NCI-H2029 (cell line): ENCODE results near the gene NODAL.

ENCODE experiments used
- DNase-seq: peaks from one replicate; lab custom pipeline; 2025; lab: John Stamatoyannopoulos, UW

Gene NODAL

DNA sequence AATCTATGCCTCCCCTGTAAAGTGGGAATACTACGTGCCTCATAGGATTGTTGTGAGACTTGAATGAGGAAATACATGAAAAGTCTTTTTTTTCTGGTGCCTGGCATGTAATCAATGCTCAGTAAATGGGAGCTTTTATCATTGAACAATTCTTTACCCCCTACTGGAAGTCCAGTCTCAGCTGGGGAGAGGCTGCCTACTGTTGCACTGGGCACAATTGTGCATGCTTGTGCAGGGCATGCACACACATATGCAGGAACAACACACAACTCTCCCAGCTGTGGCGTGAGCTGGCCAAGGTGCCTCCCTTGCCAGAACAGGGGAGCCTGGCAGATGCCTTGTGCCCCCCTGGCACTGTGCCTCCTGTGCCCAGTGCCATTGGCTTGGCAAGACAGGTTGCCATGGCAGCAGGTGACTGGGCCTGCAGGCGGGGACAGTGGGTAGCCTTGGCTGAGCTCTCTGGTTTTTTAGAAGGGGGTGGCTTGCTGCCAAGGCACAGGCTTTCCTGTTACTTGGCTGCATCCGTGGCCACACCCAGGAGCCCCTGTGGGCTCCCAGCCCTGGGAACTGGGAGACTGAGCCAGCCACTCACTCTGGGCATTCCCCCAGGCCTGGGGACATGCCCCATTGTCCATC lies 21.0 kb upstream of the NODAL start:
- DNase-seq, result peak; percentile 72

DNA sequence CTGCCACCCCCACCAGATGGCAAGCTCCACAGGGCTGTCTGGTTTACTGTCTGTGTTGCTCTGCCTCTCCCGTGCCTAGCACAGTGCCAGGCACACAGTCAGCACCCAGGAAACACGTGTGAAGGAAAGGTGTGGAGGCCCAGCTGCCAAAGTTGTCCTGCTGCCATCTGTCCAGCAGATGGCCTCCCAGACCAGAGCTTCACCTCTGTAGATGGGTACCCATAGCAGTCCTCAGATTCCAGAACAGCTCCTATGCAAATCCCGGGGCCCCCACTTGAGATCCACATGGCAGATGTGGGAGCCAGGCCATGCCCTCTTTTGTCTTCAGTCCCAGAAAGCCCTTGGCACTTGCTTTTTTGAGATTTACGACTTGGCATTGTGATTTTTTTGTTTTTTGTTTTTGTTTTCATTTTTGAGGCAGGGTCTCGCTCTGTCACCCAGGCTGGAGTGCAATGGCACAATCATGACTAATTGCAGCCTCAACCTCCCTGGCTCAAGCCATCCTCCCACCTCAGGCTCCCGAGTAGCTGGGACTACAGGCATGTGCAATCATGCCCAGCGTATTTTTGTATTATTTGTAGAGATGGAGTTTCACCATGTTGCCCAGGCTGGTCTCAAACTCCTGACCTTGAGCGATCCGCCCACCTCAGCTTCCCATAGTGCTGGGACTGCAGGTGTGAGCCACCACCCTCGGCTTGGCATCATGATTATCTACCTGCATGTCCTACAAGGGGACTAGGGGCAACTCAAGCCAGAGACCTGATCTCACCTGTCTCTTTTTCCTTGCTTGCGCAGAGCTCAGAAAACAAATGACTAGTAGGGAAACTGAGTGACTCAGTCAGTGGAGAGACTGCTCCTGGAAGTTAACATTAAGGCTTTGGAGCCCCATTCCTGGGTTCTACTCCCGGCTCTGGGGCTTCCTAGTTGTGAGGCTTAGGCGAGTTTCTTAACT lies 20.2 kb upstream of the NODAL start:
- no peak for DNase-seq

DNA sequence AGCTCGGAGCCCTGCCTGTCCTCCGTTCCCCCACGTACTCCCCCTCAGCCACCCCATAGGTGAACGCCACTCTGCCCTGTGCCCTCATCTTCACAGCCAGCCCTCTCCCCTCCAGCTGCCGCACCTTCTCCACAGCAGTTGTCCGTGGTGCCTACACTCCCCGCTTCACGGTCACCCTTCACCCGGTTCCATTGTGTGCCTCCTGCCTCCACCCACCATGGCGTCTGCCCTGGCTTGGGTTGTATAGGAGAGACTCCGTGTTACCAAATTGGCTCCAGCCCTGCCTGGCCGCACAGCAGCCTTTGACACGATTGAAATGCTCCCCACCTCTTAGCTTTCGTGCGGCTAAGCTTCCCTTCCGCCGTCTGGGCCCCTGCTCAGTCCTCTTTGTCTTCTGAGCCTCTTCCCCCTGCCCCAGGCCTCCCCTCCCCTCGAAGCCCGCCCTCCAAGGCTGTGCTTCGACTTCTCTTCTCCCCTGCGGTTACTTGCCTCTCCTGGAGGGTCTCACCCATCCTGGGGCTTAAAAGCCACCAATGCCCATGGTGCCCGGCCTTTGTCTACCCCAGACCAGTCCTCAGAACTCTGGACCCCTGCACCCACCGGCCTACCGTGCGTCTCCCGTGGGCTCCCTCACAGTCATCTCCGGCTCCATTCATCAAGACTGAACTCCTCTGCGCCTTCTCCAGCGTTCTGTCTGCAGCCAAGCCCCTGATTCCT lies 18.5 kb upstream of the NODAL start:
- DNase-seq, result no peak

DNA sequence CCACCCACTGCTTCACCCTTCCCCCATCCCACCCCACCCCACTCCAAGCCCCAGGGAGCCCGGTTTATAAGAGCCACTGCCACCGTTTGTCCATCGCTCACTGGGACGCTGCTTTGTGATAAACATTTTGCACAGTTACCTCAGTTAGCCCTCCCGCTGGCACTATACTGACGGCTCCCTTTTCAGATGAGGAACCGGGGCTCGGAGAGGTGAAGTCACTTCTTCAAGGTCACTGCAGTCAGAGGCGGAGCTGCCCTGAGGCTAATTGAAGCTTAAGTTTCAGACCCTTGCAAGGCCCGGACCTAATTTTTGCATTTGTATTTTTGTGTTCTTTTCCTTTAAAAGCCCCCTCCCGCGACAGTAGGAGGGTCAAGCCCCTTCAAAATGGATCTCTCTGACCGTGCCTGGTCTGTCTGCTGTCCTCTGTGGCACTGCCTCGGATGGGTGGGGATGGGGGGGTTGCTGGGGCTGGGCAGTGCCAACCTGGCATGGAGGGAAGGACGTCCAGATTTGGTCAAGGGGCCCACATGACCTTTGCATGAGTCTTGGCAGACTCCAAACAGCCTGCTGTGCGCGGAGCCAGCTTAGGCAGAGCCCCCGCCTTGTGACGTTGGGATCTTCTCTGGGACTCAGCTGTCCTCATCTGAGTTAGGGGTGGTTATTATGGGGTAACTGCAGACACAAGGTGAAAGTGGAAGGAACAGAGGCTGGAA lies 17.7 kb upstream of the NODAL start:
- DNase-seq, result no peak

DNA sequence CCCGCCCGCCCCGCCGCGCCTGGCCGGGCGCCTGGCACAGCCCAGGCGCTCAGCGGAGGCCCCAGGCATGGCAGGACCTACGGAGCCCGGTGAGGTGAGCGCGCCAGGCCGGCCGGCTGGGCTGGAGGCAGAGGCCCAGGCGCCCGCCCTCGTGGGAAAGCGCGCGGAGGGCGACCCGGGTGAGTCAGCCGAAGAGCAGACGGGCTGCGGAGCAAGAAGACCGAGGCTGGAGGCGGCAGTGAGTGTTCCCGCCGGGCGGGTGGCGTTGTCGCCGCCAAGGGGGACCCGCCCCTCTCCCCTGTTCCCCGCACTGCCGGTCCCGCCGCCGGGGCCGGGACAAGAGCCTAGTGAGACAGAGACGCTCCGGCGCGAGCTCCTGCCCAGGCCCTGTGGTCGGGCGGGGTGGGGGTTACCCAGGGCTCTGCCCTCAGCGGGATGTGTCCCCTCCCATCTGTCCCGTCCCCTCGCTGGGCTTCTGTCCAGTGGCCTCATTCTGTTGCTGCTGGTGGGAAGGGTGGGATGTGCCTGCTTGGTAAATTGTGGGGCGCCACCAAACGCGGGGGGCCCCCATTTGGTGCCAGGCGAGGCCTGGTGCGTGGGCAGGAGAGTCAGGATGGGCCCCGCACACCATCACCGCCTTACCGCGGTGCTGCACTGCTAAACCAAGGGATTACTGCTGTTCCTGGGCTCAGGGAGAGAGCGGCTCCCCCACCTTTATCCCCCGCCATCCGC lies 17.0 kb upstream of the NODAL start:
- DNase-seq, result no peak

DNA sequence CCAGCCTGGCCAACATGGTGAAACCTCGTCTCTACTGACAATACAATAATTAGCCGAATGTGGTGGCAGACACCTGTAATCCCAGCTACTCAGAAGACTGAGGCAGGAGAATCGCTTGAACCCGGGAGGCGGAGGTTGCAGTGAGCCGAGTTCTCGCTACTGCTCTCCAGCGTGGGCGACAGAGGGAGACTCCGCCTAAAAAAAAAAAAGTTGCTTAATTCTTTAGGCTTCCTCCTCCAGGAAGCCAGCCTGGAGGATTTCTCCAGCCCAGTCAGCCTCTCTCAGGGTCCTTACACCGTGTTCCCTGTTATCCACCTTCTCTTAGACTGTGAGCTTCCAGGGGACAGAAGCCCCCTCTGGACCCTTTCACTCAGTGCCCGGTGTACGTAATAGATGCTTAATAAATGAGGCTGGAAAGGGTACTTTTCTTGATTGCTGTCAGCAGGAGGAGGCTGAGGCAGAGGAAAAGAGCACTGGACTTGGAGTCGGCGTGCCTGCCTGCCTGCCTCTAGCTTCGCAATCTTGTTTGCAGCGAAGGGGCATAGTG lies 16.4 kb upstream of the NODAL start:
- DNase-seq, result no peak

DNA sequence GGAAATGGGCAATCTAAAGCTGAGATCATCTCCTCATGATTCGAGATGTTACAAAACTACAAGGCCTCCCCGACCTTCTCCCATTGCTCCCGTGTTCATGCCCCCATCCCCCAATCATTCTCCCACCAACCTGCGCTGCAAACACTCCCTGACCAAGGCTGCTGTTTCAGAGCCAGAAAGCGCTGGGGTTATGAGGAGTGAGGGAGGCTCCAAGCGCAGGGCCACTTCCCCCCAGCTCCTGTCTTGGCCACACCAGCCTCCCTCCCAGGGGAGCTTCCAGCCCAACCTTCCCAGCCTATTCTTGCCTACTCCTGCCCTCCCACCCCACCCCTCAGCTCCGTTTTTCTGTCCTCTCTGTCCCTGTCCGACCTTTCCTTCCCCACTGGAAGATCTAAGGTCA lies 14.7 kb upstream of the NODAL start:
- no peak for DNase-seq

DNA sequence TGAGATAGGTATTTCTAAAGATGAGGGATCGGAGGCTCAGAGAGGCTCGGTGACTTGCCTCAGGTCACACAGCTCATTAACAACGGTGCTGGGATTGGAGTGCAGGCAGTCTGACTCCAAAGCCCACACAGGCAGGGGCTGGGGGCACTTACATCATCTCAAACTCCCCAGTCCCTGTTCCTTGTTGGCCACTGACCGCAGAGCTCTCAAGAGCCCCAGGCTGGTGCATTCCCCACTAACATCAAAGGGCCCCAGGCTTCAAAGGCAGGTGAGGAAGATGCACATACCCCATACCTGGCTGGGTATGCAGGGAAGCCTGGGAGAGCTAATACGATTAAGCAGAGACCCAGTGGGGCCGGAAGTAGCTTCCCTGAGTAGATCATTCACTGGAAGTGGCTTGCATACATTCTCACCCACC lies 13.7 kb upstream of the NODAL start:
- no peak for DNase-seq

DNA sequence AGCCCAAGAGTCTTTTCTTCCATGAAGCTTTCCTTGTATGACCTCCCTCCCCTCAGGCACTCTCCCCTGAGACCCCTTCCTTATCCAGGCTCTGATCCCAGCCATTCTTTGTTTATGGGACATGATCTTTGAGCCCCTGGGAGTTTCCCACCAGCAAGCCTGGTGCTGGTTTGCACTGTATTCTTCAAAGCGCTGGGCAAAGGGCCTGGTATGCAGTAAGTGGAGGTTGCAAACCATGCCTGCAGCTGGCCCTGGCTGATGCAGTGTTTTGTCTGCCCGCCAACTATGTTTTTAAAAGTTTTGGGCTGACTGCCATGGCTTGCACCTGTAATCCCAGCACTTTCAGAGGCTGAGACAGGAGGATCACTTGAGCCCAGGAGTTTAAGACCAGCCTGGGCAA lies 6.8 kb upstream of the NODAL start:
- no peak for DNase-seq

DNA sequence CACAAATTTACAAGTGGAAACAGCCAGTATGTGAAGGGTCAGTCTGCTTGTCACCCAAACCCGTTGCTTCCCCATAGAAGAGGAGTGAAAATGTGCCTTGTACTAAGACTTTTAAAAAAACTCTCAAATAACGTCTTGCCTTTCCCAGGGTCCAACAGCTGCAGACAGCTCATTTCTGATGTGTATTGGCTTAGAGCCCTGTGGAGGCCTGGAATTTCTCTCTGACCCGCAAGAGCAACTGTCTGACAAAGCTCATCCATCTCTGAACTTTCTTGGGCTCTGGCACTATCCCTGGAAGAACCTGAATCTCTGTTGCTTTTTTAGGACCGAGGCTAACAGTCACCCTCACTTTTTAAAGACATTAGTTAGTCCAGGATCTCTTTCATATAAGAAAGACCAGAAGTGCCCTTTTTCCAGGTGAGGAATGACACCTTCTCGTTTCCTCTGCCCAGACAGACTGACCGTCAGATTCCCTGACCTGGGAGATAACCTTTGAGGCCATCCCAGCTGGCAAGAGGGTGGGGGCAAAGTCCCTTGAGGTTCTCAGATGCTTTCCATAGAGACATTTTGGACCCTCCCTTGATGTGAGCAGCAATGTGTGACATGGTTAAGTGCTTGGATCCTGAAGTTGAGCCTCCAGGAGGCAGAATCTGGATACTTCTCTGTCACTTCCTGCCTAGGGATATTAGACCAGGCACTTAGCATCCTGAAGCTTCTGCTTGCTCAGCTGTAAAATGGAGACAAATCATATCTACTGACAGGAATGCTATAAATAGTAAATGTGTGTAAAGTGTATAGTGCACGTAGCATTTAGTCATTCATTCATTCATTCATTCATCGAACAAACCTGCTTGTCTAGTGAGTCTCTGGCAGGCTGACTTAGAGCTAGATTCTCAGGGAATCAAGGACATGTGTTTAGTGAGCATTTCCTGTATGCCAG lies 4.5 kb upstream of the NODAL start:
- DNase-seq, result no peak

DNA sequence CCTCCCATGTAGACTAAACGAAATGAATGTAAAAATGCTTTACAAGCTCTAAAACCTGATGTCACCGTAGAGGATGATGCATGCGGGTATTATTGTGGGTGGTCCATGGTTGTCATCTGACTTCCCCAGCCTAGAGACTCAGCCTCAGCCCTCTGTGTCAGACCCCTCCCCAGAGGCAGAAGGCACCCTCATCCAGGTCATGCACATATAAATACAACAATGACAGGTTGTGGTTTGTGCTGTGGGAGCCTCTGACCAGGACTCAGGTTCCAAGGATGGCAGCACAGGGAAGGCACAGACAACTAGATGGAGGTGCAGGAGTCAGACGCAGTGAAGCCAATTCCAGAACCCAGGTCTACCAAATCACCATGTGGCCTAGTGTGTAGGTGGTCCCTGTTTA lies 3.3 kb upstream of the NODAL start:
- DNase-seq, result no peak

DNA sequence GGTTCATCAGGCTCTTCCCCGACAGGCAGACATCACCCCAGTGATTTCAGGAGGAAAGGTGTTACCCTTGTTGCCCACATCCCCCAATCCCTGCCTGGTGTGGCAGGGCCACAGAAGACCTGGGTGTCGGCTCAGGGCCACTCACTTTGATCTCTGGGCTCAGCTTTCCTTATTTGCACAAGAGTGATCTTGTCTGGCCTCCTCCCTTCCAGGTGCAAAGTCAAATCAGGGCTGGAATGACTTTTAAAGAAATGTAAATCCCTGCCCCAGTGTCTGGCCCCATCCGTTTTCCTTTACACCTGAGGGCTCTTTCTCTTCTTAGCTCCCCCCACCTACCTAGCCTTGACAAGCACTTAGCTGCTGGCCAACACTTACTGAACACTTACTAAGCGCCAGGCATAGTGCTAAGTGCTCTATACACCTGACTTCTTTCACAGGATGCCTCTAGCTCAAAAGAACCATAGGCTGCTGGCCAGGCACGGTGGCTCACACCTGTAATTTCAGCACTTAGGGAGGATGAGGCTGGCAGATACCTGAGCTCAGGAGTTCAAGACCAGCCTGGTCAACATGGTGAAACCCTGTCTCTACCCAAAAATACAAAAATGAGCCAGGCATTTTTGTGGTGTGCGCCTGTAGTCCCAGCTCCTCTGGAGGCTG lies 979 bp upstream of the NODAL start:
- DNase-seq, result no peak

DNA sequence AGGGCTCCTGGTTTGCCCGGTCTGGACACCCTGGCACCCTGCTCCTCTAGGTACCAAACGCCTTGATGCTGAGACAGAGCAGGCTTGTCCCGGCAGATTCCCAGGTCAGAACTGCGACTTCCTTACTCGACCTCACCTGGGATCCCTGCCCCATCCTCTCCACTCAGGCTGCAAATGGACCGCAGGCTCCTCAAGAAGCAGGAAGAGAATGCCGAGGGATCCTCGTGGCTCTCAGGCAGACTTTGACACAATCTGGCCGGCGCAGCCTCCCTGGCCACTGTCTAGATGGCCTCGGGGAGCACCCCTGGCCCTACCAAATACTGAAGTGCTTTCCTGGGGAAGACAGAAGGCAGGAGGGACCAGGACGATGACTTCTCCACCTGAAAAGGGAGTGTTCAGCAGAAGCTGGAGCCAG lies 421 bp upstream of the NODAL start:
- no peak for DNase-seq

DNA sequence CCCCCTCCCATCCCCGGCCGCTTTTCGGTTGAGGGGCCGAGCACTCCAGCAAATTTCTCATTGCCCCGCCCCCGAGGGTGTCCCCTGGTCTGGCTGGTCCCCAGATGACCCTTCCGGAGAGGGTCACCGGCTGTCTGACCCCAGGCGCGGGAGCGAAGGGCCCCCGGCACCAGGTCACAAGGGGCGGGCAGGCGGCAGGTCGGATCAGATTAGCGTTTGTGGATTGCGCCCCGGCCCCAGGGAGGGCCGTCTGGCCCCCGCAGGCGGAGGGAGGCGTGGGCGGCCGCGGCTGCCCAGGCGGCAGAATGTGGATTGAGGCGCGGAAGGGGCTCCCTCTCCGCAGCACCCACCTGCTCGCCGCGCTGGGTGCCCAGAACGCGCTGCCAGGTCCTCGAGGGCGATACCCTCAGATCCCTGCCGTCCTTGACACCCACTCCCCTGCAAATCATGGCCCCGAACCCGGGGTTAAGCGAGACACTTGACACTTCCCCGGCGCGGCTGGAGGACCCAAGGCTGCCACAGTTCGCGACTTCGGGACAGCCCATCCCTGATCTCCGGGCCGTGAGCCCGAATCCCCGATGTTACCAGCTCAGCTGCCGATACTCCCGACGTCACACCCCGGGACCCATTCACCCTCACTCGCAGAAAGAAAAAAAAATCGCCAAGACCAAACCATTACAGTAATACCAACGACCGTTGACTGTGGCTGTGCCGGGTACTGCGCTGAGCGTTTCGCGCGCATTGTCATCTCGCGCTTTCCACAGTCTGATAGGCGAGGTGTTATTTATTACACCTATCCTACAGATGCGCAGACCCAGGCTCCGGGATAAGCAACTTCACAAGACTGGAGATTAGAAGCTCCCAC lies 953 bp downstream of the NODAL start:
- no peak for DNase-seq

DNA sequence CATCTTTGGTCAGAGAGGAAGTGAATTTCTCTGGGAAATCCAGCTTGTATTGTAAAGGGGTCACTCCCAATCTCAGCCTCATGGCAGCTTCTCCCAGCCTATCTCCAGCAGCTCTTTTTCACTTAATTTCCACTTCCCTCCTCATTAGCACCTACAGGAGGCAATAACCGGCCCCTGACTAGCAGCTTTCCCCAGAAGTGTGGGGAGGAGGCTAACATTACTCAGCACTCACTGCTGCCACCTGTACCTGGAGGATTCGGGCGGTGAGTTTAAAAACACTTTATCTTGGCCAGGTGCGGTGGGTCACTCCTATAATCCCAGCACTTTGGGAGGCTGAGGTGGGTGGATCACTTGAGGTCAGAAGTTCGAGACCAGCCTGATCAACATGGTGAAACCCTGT lies 3.8 kb downstream of the NODAL start:
- no peak for DNase-seq

DNA sequence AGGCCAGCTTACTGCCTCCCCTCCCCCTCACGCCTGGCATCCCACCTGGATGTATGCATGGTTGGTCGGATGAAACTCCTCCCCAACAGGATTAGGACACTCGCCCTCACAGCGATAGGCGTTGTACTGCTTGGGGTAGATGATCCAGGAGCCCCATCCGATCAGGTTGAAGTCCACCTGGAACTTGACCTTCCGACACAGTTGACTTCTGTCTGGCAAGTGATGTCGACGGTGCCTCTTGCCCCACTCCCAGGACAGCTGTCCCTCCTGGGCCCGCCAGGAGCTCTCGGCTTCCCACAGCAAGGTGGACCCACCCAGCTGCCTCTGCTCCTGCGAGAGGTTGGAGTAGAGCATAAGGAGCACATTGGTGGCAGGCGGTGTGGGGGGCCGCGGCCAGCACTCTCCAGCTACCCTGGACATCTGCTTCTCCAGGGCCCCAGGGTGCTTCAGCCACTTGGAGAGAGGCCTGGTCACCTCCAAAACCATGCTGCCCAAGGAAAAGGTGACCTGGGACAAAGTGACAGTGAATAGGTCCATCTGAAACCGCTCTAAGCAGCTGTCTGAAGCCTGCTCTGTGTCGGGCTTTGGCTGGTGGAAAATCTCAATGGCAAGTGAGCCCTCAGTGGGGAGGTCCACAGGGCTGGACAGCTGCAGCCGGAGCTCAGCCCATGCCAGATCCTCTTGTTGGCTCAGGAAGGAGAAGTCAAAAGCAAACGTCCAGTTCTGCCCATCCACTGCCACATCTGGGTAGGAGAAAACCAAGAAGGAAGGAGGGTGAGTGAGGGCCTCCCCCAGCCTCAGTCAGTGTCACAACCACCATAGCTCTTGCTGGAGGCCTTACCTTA lies 6.0 kb downstream of the NODAL start:
- DNase-seq, result no peak

DNA sequence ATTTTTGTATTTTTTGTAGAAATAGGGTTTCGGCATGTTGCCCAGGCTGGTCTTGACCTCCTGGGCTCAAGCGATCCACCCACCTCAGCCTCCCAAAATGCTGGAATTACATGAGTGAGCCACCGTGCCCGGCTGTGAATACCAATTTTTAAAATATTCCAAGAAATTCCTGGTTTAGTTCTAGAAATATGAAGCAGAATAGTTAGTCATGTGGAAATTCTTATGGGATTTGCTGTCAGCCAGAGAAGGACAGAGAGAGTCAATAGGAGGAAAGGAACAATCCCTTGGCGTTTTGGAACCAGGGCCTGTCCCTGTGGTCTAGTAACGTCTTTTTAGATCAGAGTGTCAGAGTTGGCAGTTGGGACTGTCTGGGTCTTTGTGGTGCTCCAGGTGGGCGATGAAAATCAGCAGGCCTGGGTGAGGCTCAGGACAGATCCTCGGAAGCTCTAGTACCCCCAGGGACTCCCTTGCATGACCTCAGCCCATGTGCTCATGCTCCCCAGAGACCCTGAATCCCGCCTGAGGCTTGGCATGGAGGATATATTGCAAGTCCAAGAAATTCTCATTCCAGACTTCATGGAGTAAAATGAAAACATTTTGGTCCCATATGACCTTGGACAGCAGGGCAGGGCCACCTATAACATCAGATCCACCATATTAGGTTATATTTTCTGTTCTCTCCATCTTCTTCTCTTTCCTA lies 7.8 kb downstream of the NODAL start:
- no peak for DNase-seq
